ENCODE data around the gene TXK. TPM values are rescaled to one million over a fixed set of nuclear protein-coding genes. Genes with fewer than 3 reads are reported as not detected.

TXK gene
- total RNA-seq, 1 experiment from 2014 or later: 0.92 TPM

- no peak for DNase-seq (ENCODE audit: low read depth)
These were observed 113.0 kb downstream of the TXK start for GRCh38 chr4:48021100-48021499.

DNA sequence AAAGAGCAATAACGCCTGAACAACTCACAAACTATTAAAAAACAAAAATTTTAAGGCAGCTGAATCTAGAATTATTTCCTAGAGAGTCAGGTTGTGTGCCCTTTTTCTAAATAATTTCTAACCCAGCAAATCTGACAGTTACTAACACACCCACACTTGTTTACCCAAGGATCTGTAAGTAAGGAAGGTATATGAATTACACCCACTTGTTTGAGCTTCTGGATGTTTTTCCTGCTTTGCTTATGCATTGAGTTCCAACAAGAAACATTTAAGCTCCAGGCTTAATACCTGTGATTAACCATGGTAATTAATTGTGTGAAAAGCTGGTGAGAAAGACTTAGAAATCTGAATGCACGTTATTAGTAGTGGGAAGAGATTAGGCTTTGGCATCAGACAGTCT, 115.9 kb downstream of the TXK start:
- no peak for DNase-seq (ENCODE audit: low read depth)

- peak; percentile 60 for DNase-seq (ENCODE audit: low read depth)
These were observed 116.9 kb downstream of the TXK start for GRCh38 chr4:48017108-48017571.

Other genes starting within 250 kb of the TXK start
- 8.1 TPM in 2 replicates for gene NFXL1, start 219.7 kb downstream of the TXK start, total RNA-seq (2014; rRNA removed)
- gene CNGA1, start 117.6 kb downstream of the TXK start, total RNA-seq (2014; rRNA removed): not detected in 2 replicates
- 0.71 and 1.7 TPM in 2 replicates for gene NIPAL1, start 117.5 kb downstream of the TXK start, total RNA-seq (2014; rRNA removed)
- 6.8 and 7.3 TPM in 2 replicates for gene TEC, start 135.6 kb upstream of the TXK start, total RNA-seq (2014; rRNA removed)
- 25.8 and 80.9 TPM in 2 replicates for gene SLAIN2, start 207.3 kb upstream of the TXK start, total RNA-seq (2014; rRNA removed)